ENCODE measurements around the gene CSRP3. TPM values are rescaled to one million over a fixed set of nuclear protein-coding genes. Genes with fewer than 3 reads are reported as not detected.

Gene CSRP3
- polyA plus RNA-seq, 3 donors from 2014 or later = not detected

DNA sequence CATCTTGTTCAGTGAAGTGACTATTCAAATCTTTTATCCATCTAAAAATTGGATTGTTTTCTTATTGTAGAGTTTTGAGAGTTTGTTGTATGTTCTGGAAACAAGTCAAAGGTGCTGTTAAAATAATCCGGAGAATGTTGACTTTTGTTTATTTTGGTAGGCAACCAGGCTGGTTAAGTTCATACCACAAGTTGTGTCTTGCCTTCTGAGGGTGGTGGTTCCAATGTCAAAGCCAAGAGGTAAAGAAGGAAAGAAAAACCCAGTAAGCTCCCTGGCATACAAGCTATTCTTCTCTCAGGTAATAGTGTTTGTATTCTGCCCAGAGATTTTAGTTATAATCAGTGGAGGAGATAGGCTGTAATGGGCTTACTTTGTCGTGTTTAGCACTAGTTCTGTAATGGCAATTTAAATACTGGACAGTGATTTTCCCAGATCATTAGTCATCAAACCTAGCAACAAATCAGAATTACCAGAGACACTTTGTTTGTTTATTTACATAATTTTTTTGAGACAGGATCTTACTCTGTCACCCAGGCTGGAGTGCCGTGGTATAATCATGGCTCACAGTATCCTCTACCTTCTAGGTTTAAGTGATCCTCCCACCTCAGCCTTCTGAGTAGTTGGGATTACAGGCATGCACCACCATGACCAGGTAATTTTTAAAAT lies 15.1 kb upstream of the CSRP3 start:
- Mint-ChIP-seq H3K9me3 (no peaks in the 10 kb centered on the region), H3K27ac (no peak overlapping the region)

DNA sequence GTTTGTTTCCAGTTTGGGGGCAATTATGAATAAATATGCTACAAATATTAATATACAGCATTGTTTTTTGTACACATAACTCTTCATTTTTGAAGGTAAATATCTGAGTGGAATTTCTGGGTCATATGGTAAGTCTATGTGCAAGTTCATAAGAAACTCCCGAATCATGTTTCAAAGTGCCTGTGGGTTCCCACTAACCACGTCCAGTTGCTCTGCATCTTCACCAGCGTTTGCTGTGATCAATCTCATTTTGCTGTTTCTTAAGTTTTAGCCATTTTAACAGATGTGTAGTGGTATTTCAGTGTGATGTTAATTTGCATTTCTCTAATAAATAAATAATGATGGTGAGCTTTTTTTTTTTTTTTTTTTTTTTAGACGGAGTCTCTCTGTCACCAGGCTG lies 14.2 kb upstream of the CSRP3 start:
- Mint-ChIP-seq H3K4me3 (no peak overlapping the region), H3K36me3 (no peaks in the 10 kb centered on the region), H3K4me1 (no peaks in the 10 kb centered on the region), H3K9me3 (no peaks in the 10 kb centered on the region), H3K27me3 (ENCODE audit: low read depth in 3 of 3) (peaks cover 5 to 14% (median 13%) of the 10 kb centered on the region in 3 donors), H3K27ac (no peak overlapping the region)
- DNase-seq = no peak

More for the DNA sequence above, 15.1 kb upstream of the CSRP3 start:
- no peaks in the 10 kb centered on the region for H3K36me3 Mint-ChIP-seq
- no peak for DNase-seq
- peaks cover 5 to 14% (median 13%) of the 10 kb centered on the region in 3 donors for H3K27me3 Mint-ChIP-seq (ENCODE audit: low read depth in 3 of 3)
- H3K4me3 Mint-ChIP-seq = no peak overlapping the region
- no peaks in the 10 kb centered on the region for H3K4me1 Mint-ChIP-seq

DNA sequence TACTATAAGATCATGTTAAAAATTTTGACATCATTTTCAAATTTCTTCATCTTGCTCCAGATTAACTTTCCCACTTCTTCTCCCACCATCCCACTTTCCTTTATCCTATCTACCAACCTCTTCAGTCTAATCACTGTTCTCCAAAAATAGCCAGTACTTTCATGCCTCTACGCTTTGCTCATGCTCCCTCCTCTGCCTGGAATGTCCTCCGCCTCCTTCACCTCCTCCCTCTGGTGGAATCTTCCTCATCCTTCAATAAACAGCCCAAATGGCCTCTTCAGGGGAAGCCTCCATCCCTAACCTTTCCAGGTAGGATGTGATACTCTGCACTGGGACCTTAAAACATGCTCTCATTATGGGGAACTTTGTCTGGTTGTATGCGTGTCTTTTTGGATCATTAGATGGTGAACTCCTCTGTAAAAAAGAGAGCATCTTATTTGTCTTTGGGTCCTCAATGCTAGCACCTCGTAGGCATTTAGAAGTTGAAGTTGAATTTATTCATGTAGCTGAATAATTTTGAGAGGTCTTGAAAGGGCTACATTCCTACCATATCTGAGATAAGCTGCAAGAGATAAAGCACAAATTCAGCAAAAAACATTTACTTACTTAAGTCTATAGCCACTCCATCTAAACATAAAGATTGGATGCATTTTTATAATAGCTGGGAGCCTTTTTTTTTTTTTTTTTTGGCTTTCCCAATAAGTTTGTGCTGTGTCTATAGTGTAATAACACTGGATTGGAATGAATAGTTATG lies 8.0 kb upstream of the CSRP3 start:
- Mint-ChIP-seq H3K4me3 (no peak overlapping the region), H3K4me1 (no peaks in the 10 kb centered on the region), H3K27ac (peak overlapping the region in 1 of 6 donors; percentile 0), H3K36me3 (no peaks in the 10 kb centered on the region), H3K27me3 (ENCODE audit: low read depth in 3 of 3) (peaks cover 5 to 9% (median 7%) of the 10 kb centered on the region in 3 donors), H3K9me3 (no peaks in the 10 kb centered on the region)
- no peak for DNase-seq

DNA sequence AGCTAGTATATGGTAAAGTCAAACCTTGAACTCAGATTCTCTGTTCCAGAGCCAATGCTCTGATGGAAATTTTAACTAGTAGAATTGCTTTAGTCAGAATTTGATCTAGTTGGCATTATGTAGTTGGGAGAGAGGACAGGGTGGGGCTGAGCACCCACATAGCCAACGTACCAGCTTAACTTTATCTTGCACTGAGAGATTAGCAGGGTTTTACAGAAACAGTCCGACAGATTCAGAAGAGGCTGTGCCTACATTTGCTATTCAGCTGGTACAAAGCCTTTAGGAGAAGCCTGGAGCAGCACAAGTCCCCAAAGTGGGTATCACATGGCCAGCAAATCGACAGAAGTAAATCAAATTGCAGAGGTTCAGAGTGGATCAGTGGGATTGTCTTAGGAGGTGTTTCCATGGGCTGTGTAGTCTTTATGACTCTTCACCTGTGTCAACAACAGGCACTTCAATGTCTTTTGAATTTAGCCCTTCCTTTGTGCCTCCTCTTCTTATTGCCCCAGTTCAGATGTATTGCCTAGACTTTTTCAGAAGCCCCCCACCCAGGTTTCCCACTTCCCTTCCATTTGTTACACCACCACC lies 7.3 kb upstream of the CSRP3 start:
- Mint-ChIP-seq H3K36me3 (no peaks in the 10 kb centered on the region), H3K27ac (no peak overlapping the region), H3K4me1 (no peaks in the 10 kb centered on the region), H3K4me3 (no peak overlapping the region), H3K27me3 (ENCODE audit: low read depth in 3 of 3) (peaks cover 2 to 6% (median 4%) of the 10 kb centered on the region in 3 donors), H3K9me3 (no peaks in the 10 kb centered on the region)
- DNase-seq = no peak

DNA sequence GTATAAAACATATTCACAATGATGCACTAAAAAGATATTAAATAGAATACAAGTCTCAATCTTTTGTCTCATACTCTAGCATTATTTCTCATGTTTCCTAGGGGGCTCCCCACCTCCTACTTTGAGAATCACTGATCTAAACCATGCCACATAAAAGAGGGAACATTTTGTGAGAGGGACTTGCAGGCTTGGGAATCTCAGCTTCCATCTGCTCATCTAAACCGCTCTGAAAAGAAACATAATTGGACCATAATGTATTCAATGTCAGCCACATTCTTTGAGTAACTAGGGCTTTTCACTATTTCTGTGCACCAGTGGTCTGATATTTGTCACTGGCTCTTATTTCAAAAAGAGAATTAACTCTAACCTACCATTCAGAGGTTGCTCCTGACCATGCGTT lies 6.4 kb upstream of the CSRP3 start:
- H3K27ac Mint-ChIP-seq = no peak overlapping the region
- no peak for DNase-seq
- no peak overlapping the region for H3K4me3 Mint-ChIP-seq
- peaks cover 0 to under 1% (median 0%) of the 10 kb centered on the region in 3 donors for H3K36me3 Mint-ChIP-seq
- no peaks in the 10 kb centered on the region for H3K9me3 Mint-ChIP-seq
- no peaks in the 10 kb centered on the region for H3K4me1 Mint-ChIP-seq
- peaks cover 2 to 3% (median 2%) of the 10 kb centered on the region in 3 donors for H3K27me3 Mint-ChIP-seq (ENCODE audit: low read depth in 3 of 3)

DNA sequence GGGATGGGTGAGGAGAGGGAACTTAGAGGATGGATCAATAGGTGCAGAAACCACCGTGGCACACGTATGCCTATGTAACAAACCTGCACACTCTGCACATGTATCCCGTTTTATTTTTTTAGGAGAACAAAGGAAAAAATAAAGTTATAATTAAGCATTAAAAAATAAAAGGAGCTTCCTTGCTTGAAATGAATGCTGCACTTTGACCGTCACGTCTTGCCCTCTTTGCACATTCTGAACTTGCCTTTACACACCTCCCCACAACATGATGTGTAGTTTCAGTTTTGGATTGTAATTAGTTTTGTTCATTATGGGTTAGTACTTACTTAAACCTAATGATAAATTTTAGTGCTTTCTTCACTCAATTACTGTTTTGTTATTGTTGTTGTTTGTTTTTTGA lies 3.1 kb upstream of the CSRP3 start:
- Mint-ChIP-seq H3K4me1 (no peaks in the 10 kb centered on the region), H3K36me3 (peaks cover 0 to 3% (median 0%) of the 10 kb centered on the region in 3 donors), H3K27me3 (ENCODE audit: low read depth in 3 of 3) (peaks cover 0 to 5% (median 2%) of the 10 kb centered on the region in 3 donors), H3K27ac (no peak overlapping the region), H3K9me3 (no peaks in the 10 kb centered on the region), H3K4me3 (no peak overlapping the region)
- DNase-seq = no peak

DNA sequence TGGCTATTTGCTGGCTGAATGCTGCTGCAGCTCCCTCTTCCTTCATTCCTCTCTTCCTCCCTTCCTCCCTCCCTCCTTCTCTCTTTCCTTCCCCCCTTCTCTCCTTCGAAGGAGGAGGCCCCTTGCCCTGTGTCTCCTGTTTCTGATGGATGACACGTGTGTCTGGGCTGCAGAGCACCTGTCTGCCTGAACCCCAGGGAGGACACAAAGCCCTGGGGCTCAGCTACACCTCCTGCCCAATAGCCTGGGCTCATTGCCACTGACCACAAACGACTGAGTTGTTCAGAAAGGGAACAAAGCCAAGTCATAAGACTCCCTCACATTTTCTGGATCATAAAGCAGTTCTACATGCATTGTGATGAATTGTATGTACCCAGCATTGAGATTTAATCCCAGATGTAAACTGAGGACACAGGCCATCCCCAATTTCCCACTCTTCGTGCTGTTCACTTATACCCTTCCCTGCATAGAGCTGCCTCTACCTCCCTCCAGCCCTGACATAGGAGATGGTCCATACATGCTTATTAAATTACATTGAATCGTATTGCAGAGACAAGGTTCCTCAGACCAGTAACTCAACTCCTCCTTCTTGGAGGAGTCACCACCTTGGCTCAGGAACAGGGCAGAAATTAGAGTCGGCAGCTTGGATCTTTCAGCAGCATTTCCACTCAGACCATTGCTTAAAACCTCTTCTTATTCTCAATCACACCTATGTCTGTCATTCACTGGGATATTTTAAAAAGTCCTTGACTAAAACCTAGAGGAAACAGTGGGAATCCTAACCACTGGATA lies 1.2 kb downstream of the CSRP3 start:
- H3K27ac Mint-ChIP-seq = no peak overlapping the region
- no peak for DNase-seq
- H3K9me3 Mint-ChIP-seq = no peaks in the 10 kb centered on the region
- no peak overlapping the region for H3K4me3 Mint-ChIP-seq
- peaks cover 0 to 3% (median 0%) of the 10 kb centered on the region in 3 donors for H3K36me3 Mint-ChIP-seq
- peaks cover 0 to 4% (median 2%) of the 10 kb centered on the region in 3 donors for H3K27me3 Mint-ChIP-seq (ENCODE audit: low read depth in 3 of 3)
- H3K4me1 Mint-ChIP-seq = no peaks in the 10 kb centered on the region

DNA sequence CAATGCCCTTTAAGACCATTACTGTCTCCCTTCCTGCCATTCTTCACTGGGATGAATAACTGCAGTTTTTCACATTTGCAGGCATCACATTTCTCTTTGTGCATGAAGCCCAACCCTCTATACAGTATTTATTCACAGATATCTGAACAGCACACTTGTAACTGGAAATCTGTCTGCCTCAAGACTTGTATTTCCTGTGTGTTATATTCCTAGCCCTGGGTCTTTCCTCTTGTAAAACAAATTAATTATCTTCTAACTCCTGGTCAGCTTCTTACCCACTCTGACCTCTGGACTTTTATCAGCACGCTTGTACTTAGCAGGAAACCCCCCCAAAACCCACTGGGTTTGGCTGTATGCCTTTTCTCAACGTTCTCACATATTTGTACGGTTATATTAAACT lies 2.0 kb downstream of the CSRP3 start:
- H3K4me3 Mint-ChIP-seq = no peak overlapping the region
- no peak for DNase-seq
- H3K4me1 Mint-ChIP-seq = no peaks in the 10 kb centered on the region
- no peaks in the 10 kb centered on the region for H3K9me3 Mint-ChIP-seq
- no peak overlapping the region for H3K27ac Mint-ChIP-seq
- H3K27me3 Mint-ChIP-seq (ENCODE audit: low read depth in 3 of 3) = peaks cover 0 to 4% (median 0%) of the 10 kb centered on the region in 3 donors
- H3K36me3 Mint-ChIP-seq = peaks cover 0 to 3% (median 0%) of the 10 kb centered on the region in 3 donors

DNA sequence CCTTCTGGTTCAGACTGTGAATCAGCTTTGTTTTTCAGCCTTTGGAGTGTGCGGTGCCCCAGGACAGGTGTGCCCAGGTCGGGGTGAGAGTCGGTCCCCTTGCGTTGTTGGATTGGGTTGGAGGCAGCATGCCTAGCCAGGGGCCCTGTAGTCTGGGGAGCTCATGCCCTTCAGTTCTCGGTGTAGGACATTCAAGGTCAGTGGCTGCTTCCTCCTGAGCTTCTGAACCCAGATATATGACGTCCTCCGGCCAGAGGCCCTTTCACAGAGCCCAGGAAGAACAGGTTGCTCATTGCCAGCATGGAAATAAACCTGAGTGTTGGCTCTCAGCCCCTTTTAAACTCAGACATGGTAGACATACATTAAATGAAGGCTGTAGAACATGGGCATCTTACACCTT lies 2.7 kb downstream of the CSRP3 start:
- H3K4me1 Mint-ChIP-seq = no peaks in the 10 kb centered on the region
- no peaks in the 10 kb centered on the region for H3K9me3 Mint-ChIP-seq
- DNase-seq = no peak
- H3K27me3 Mint-ChIP-seq (ENCODE audit: low read depth in 3 of 3) = peaks cover 0 to 4% (median 0%) of the 10 kb centered on the region in 3 donors
- H3K27ac Mint-ChIP-seq = no peak overlapping the region
- peaks cover 0 to 3% (median 0%) of the 10 kb centered on the region in 3 donors for H3K36me3 Mint-ChIP-seq
- H3K4me3 Mint-ChIP-seq = no peak overlapping the region

DNA sequence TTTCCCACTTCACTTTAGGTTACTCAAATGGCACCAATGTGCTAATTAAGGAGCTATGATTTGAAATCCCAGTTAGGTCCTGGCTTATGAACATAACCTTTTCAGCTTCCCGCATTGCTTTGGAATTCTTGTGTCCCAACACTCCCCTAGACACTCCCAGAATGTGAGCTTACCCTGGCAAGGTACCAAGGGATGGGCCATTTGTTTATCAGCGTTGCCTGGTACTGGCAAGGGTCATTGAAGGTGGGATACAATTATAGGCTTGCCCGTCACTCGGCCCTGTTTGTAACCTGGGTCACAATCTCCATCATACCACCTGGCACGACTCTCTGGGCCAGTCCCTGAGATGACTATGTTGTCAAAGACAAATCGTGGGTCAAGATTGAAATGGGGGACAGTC lies 5.4 kb downstream of the CSRP3 start:
- H3K27ac Mint-ChIP-seq = no peak overlapping the region
- H3K9me3 Mint-ChIP-seq = no peaks in the 10 kb centered on the region
- peaks cover 0 to 4% (median 2%) of the 10 kb centered on the region in 3 donors for H3K27me3 Mint-ChIP-seq (ENCODE audit: low read depth in 3 of 3)
- peaks cover 0 to 2% (median 0%) of the 10 kb centered on the region in 3 donors for H3K36me3 Mint-ChIP-seq
- no peak overlapping the region for H3K4me3 Mint-ChIP-seq
- H3K4me1 Mint-ChIP-seq = no peaks in the 10 kb centered on the region
- no peak for DNase-seq

DNA sequence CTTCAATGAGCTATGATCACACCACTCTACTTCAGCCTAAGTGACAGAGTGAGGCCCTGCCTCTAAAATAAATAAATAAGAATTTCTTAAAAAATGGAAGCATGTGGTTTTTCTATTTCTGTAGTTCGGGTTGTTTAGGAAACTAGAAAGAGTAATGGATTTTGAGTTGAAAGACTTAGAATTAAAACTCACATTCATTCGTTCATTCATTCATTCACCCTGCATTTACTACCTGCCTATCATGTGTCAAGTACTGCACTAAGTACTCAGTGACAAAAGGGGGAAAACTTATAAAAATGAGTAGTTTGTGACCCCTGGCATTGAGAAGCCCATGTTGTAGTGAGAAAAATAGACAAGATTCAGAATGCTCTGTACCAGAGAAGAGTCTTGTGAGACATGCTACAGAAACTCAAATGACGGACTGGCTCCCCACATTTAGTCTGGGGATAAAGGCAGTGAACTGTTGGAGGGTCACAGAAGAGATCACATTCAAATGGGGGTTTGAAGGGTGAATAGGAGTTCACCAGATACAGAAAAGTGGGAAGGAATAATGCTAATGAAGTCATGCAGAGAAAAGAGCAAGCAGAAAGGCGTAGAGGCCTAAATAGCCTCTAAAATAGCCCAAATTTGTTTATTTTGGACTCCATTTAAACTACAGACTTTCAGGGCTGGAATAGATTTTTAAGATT lies 7.0 kb downstream of the CSRP3 start:
- Mint-ChIP-seq H3K4me3 (no peak overlapping the region), H3K27me3 (ENCODE audit: low read depth in 3 of 3) (peaks cover 0 to 2% (median 0%) of the 10 kb centered on the region in 3 donors), H3K36me3 (peaks cover 0 to 2% (median 0%) of the 10 kb centered on the region in 3 donors), H3K27ac (no peak overlapping the region), H3K4me1 (no peaks in the 10 kb centered on the region), H3K9me3 (no peaks in the 10 kb centered on the region)
- DNase-seq = no peak

DNA sequence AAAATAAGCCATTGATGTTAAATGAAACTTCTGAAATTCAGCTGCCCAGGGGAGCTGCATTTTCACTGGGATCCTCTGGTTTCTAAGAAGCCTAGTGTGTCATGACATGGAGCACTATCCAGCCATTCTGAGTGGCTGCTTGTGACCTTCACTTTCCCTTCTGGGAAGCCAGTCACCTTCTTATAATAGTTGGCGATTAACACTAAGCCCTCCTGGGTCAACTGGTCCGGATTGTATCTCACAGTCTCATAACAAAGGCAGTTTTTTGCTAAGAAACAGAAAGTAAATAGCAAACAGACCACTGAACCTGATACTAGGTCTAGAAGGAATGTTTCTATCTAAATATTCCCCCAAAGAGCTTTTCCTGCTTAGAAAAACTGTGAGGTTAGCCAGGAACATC lies 7.9 kb downstream of the CSRP3 start:
- DNase-seq = no peak
- H3K4me3 Mint-ChIP-seq = no peak overlapping the region
- peaks cover 0 to 2% (median 0%) of the 10 kb centered on the region in 3 donors for H3K36me3 Mint-ChIP-seq

DNA sequence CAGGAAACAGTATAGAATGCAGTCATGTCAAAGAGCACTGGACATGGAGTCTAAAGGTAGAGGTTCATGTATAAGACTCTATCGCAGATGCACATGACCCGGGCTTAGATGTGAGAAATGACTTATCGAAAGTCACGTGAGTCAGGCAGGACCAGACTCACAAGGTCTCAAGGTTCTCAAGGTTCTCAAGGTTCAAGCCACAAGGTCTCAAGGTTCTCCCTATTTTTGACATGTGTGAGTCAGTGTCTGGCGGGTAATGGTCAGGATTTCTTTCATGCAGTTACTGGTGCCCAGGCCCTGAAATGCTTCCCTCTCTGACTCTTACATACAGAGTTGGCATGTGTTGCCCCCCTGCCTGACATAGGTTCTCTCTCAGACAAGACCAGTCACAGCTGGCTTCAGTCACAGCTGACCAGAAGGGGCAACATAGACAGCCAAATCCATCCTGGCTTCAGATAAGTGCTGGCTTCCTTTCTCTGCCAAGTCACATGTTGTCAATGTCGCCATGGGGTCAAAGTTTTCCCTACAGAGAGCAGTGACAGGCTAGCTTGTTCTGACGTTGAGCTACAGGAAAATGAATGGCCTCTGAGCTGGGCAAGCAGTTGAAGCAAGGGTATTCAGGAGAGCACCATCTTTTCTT lies 10.1 kb downstream of the CSRP3 start:
- Mint-ChIP-seq H3K36me3 (peaks cover 0 to 9% (median 4%) of the 10 kb centered on the region in 3 donors), H3K4me1 (no peaks in the 10 kb centered on the region), H3K27ac (no peak overlapping the region), H3K27me3 (ENCODE audit: low read depth in 3 of 3) (peaks cover 0 to 2% (median 0%) of the 10 kb centered on the region in 3 donors), H3K9me3 (no peaks in the 10 kb centered on the region), H3K4me3 (no peak overlapping the region)
- no peak for DNase-seq

More for the DNA sequence above, 7.9 kb downstream of the CSRP3 start:
- Mint-ChIP-seq H3K4me1 (no peaks in the 10 kb centered on the region), H3K27me3 (ENCODE audit: low read depth in 3 of 3) (peaks cover 0 to 2% (median 0%) of the 10 kb centered on the region in 3 donors), H3K27ac (no peak overlapping the region), H3K9me3 (no peaks in the 10 kb centered on the region)

Measured in immature natural killer cell (primary cell).